Choroid plexus epithelial cell (primary cell): ENCODE measurements around the gene TCERG1L.

ENCODE experiments used
- DNase-seq: peaks from one replicate; pipeline ENCODE4 v3.0.0-alpha.2; 2010; ENCODE audit warnings: low read depth
- H3K4me3 ChIP-seq: 2 replicates; pipeline ENCODE4 v1.5.1; 2011; ENCODE audit warnings: low read depth, mild to moderate bottlenecking, control low read depth, low read length, moderate library complexity
- TF ChIP-seq, protein P1 (sequence below): conservative IDR thresholded peaks from 2 replicates; pipeline ENCODE4 v1.5.1; 2011; ENCODE audit warnings: low read depth, mild to moderate bottlenecking, control low read depth, inconsistent platforms, low read length, moderate library complexity

The TCERG1L gene

GRCh38 chr10:131086511-131086910 is 225.0 kb downstream of the TCERG1L start:
- H3K4me3 ChIP-seq: no peak overlapping the region
- no peak for DNase-seq
- TF ChIP-seq, protein P1, sequence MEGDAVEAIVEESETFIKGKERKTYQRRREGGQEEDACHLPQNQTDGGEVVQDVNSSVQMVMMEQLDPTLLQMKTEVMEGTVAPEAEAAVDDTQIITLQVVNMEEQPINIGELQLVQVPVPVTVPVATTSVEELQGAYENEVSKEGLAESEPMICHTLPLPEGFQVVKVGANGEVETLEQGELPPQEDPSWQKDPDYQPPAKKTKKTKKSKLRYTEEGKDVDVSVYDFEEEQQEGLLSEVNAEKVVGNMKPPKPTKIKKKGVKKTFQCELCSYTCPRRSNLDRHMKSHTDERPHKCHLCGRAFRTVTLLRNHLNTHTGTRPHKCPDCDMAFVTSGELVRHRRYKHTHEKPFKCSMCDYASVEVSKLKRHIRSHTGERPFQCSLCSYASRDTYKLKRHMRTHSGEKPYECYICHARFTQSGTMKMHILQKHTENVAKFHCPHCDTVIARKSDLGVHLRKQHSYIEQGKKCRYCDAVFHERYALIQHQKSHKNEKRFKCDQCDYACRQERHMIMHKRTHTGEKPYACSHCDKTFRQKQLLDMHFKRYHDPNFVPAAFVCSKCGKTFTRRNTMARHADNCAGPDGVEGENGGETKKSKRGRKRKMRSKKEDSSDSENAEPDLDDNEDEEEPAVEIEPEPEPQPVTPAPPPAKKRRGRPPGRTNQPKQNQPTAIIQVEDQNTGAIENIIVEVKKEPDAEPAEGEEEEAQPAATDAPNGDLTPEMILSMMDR: no peak

GRCh38 chr10:131086094-131086493 is 225.4 kb downstream of the TCERG1L start:
- TF ChIP-seq, protein P1: no peak
- no peak overlapping the region for H3K4me3 ChIP-seq
- DNase-seq: no peak

DNA sequence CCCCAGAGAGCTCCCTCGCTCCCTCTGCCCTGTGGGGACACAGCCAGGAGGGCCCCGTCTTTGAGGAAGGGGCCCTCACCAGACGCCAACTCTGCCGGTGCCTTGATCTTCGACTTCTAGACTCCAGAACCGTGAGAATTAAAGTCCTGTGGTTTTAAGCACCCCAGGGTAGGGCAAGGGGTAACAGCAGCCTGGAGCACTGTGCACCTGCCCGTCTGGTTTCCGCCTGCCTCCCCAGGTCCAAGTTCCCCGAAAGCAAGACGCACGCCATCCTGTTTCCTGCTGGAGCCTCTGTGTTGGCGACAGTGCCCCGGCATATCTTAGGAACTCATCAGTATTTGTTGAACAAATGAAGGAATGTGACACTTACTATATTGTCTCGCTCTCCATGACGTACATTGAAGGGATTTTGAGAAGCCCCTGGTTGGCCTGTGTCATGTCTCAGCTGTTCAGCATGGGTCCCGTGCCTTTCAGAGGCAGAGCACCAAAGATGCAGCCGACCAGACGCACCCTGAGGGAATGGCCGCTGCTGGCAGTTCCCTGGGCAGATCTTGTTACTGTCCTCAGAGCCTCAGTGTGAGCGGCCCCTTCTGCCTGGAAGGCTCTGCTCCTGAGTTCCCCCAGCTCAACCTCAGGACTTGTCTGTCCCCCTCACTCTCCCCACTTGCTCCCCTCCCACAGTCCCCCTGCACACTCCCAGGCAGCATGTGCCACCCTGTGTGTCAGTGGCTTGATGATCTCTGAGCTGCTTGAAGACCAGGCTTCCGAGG is 226.2 kb downstream of the TCERG1L start:
- TF ChIP-seq, protein P1: no peak
- H3K4me3 ChIP-seq: no peak overlapping the region
- no peak for DNase-seq

GRCh38 chr10:131084791-131085090 is 226.8 kb downstream of the TCERG1L start:
- TF ChIP-seq, protein P1: no peak
- DNase-seq: no peak
- H3K4me3 ChIP-seq: no peak overlapping the region

DNA sequence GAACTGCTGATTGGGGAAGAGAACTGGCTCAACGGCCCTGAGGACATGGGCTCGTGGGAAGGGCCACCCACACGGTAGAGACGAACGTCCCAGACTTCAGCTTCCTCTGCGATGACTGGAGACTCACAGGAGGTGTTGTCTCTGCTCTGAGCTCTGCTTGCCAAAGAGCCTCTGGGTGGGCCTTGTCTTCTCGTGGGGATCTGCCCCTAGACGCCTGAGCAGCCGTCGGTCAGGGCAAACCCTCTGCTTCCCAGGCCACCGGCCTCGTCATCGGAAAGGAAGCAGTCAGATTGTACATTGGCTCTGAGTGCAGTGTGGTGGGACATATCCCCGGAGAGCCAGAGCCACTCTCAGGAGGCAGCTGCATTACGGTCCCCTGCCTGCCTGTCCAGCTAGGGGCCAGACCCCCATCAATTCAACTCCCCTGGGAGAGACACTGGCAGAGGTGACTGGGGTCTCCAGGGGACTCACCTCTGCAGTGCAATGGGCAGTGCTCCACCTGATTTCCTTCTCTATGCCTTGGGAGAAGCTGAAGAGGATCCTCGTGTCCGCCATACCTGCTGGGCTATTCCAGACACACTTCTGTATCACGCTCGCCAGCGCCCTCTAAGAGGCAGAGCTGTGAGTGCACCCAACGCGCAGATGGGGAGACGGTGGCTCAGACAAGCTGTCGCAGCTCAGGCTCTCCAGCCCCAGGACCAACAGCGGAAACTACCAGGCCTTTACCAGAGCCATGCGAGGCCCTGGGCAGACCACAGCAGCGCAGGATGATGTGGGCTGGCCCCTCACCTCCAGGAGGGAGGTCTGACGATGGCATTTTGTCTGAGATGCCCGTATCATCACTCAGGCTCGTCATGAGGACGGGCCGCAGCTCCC is 227.4 kb downstream of the TCERG1L start:
- TF ChIP-seq, protein P1: no peak

DNA sequence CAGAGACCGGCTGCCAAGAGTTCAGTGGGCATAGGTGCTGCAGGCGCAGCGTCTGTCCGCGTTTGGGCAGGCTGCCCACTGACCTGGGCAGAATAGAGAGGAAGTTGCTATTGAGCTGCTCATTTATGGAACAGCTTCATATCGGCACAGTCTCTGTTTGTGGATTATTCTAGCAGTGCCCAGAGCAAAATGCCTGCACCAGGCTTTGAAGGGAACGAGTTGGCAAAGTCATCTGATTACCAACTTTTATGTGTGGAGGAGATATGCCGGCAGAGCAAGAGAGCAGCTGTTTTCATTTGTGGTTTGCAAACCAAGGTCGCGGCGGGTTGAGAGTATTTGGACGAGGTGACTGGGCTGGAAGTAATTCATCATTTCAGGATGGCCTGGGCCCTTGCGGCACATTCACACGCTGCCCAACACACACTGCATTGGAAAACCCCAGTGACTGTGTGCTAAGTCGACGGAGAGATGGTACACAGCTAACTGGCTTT is 228.5 kb downstream of the TCERG1L start:
- no peak overlapping the region for H3K4me3 ChIP-seq
- TF ChIP-seq, protein P1: no peak
- no peak for DNase-seq

More for the DNA sequence above, 227.4 kb downstream of the TCERG1L start:
- DNase-seq: no peak
- no peak overlapping the region for H3K4me3 ChIP-seq
